Pancreas (tissue), 10 donors: ENCODE data around the gene CHRNE. TPM values are rescaled to one million over a fixed set of nuclear protein-coding genes. Genes with fewer than 3 reads are reported as not detected.

Experiments used
- ATAC-seq, 4 donors: fragments of 200-7000 bp; cut with Tn5 transposase; one replicate each; pipeline versions ENCODE4 v1.8.0 to v1.9.1; 2020; ENCODE audit warnings: mild to moderate bottlenecking in 4 of 4, moderate library complexity in 4 of 4
- DNase-seq, 6 donors: peaks; one replicate each; pipeline ENCODE4 v3.0.0-alpha.2; 2020
- FAIRE-seq: peaks from 2 replicates; lab custom pipeline; 2012; peaks lifted over from hg19 to GRCh38; lab: Jason Lieb, UNC
- H3K27ac ChIP-seq, 4 donors: fragments of 200-600 bp; sonication (generic); 1 replicate in 3 of 4; 2 replicates in 1 of 4; pipeline versions ENCODE4 v1.5.0 to v1.8.0; 2020
- H3K27me3 ChIP-seq, 4 donors: fragments of 200-600 bp; one replicate each; pipeline ENCODE4 v1.8.0; 2021
- H3K36me3 ChIP-seq, 3 donors: fragments of 200-600 bp; sonication (generic) in 1 of 3; one replicate each; pipeline versions ENCODE4 v1.5.0 to v1.8.0; 2020 to 2021
- H3K4me1 ChIP-seq, 3 donors: fragments of 200-600 bp; one replicate each; pipeline ENCODE4 v1.8.0; 2021
- H3K4me3 ChIP-seq, 4 donors: fragments of 200-600 bp; sonication (generic) in 2 of 4; one replicate each; pipeline versions ENCODE4 v1.5.0 to v1.8.0; 2020 to 2021
- H3K9me3 ChIP-seq, 4 donors: fragments of 200-600 bp; one replicate each; pipeline ENCODE4 v1.8.0; 2021
- WGBS, 2 donors: extraction: QIAGEN DNeasy Blood & Tissue Kit; methylation state at CpG; one replicate each; pipeline ENCODE4 v1.1.7; 2013; 5-methylcytosine and 5-hydroxymethylcytosine counted together
- intact Hi-C, 3 donors: fragments of 100-400 bp; cut with DNase I; formaldehyde crosslinking; loops; one replicate each; pipeline versions ENCODE4 v1.11.1 to v1.14.2; 2022
- polyA plus RNA-seq, 2 donors: library from polyadenylated mRNA; stranded (reverse); fragments of 200-250 nt; gene quantifications; one replicate each; pipeline ENCODE4 v1.2.3, GENCODE V29; 2013
- total RNA-seq, 6 donors: library from RNA; stranded (reverse); fragmentation: NEBNext Ultra II Directional in 4 of 6; extraction: Animal tissue kit (Norgen Biotek cat#: 25700) in 4 of 6; gene quantifications; one replicate each; pipeline versions ENCODE4 v1.2.1 to v1.2.4, GENCODE V29; 2021 to 2023
- TF ChIP-seq, protein P1 (sequence below), 4 donors: fragments of 200-600 bp; sonication (generic) in 3 of 4; IDR thresholded peaks; one replicate each; pipeline versions ENCODE4 v1.5.0 to v1.8.0; 2021; ENCODE audit warnings: antibody characterized with exemption in 4 of 4
- donor health status: healthy with polysubstance abuse.
- donor health status: DM: no; HTN: no; CAD: no; lungs with moderate emphysema.
- donor health status: DM: no; HTN: no; CAD: no.
- donor health status: control.
- donor health status: control.
- donor health status: Bipolar disorder and iron deficiency.
- donor health status: DM: yes; HTN: yes; CAD: no.
- donor health status: DM: no; HTN: no; CAD: no.
- donor health status: DM: no; HTN: no; CAD: no.
- donor health status: DM: yes; HTN: yes; CAD: no.

Gene CHRNE
- total and polyA plus RNA-seq, 8 donors, result 0.76 to 2.0 (median 1.3) TPM

- Histone ChIP-seq H3K4me1 (peaks cover 0 to 24% (median 6%) of the 10 kb centered on the region in 3 donors), H3K36me3 (peaks cover 0 to 7% (median 0%) of the 10 kb centered on the region in 3 donors), H3K27ac (peak overlapping the region; percentile 88 to 99 (median 98)), H3K9me3 (no peaks in the 10 kb centered on the region), H3K4me3 (peak overlapping the region; percentile 94 to 100 (median 97)), H3K27me3 (no peaks in the 10 kb centered on the region)
- intact Hi-C loops, result no loop called here
- WGBS, 2 donors, result 0 to 1% methylated on average over 28 to 74 of the region's 75 CpGs
- ATAC-seq (peak; percentile 17 to 43 (median 32)), FAIRE-seq (no peak), DNase-seq (peak; percentile 68 to 89 (median 82))
- TF ChIP-seq, protein P1, sequence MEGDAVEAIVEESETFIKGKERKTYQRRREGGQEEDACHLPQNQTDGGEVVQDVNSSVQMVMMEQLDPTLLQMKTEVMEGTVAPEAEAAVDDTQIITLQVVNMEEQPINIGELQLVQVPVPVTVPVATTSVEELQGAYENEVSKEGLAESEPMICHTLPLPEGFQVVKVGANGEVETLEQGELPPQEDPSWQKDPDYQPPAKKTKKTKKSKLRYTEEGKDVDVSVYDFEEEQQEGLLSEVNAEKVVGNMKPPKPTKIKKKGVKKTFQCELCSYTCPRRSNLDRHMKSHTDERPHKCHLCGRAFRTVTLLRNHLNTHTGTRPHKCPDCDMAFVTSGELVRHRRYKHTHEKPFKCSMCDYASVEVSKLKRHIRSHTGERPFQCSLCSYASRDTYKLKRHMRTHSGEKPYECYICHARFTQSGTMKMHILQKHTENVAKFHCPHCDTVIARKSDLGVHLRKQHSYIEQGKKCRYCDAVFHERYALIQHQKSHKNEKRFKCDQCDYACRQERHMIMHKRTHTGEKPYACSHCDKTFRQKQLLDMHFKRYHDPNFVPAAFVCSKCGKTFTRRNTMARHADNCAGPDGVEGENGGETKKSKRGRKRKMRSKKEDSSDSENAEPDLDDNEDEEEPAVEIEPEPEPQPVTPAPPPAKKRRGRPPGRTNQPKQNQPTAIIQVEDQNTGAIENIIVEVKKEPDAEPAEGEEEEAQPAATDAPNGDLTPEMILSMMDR (IDR thresholded peaks at IDR 0.05), result no peak
Measured at GRCh38 chr17:4949321-4950074, 46.6 kb upstream of the CHRNE start.

GRCh38 chr17:4948931-4949320 is 46.0 kb upstream of the CHRNE start:
- peak overlapping the region; percentile 94 to 100 (median 97) for H3K4me3 ChIP-seq
- FAIRE-seq (no peak), DNase-seq (peak; percentile 77 to 89 (median 80)), ATAC-seq (peak; percentile 68 to 81 (median 78))
- 0 to 1% methylated on average over 40 of the region's 40 CpGs for WGBS, 2 donors
- no peaks in the 10 kb centered on the region for H3K9me3 ChIP-seq
- intact Hi-C loops, result no loop called here
- peaks cover 0 to 24% (median 6%) of the 10 kb centered on the region in 3 donors for H3K4me1 ChIP-seq
- TF ChIP-seq, protein P1 (IDR thresholded peaks at IDR 0.05), result no peak
- peaks cover 0 to 12% (median 0%) of the 10 kb centered on the region in 3 donors for H3K36me3 ChIP-seq
- no peaks in the 10 kb centered on the region for H3K27me3 ChIP-seq
- peak overlapping the region; percentile 88 to 99 (median 98) for H3K27ac ChIP-seq

DNA sequence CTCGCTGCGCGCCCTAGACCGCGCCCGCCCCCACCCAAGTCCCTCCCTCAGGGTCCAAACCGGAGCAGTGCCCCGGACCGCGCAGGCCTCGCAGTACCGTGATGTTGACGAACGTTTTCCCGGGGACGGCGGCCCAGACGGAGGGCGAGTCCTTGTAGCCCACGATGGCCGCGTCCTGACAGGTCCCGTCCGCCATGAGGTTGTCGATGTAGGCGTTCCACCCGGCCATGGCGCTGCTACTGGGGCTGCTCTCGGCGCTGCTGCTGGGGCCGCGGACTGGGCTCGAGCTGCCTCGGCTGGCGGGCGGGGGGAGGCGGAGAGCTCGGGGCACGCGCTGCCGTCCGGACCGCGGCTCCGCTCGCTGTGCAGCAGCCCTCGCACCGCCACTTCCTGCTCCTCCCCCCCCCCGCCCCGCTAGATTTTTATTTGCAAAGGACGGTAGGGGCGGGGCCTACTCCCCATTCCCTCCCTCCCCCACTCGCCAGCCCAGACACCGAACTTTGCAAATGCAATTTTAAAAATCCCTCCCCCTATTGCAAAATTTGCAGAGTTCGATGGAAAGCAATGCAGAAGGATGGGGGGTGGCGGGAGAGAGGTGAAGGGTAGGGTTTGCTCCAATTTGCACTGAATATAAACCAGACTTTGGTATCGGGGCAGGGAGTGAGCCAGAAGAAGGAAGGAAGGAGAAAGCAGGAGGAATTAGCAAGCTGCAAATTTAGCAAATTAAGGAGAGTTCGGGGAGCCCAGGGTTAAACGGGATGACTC is 45.5 kb upstream of the CHRNE start, which contains the start of gene PFN1:
Gene PFN1 (minus strand): TSS at position 365 of the 765 bp plus-strand sequence. CDS start 136 bp downstream, at position 229.
- intact Hi-C loops, result no loop called here
- DNase-seq (peak; percentile 85 to 93 (median 90)), ATAC-seq (peak; percentile 68 to 84 (median 80)), FAIRE-seq (no peak)
- H3K4me1 ChIP-seq, result peaks cover 0 to 24% (median 6%) of the 10 kb centered on the region in 3 donors
- WGBS, 2 donors, result 0 to 1% methylated on average over 43 to 59 of the region's 59 CpGs
- peaks cover 0 to 14% (median 0%) of the 10 kb centered on the region in 3 donors for H3K36me3 ChIP-seq
- TF ChIP-seq, protein P1 (IDR thresholded peaks at IDR 0.05), result no peak
- no peaks in the 10 kb centered on the region for H3K27me3 ChIP-seq
- no peaks in the 10 kb centered on the region for H3K9me3 ChIP-seq
- peak within 1 kb of the TSS; percentile 88 to 99 (median 98) for H3K27ac ChIP-seq
- H3K4me3 ChIP-seq, result peak within 1 kb of the TSS; percentile 94 to 100 (median 97)

GRCh38 chr17:4947411-4948165 is 44.7 kb upstream of the CHRNE start:
- ATAC-seq (peak; percentile 40 to 59 (median 51)), DNase-seq (peak; percentile 53 to 86 (median 68)), FAIRE-seq (no peak)
- H3K9me3 ChIP-seq, result no peaks in the 10 kb centered on the region
- WGBS, 2 donors, result 0 to 1% methylated on average over 40 to 56 of the region's 56 CpGs
- H3K36me3 ChIP-seq, result peaks cover 0 to 22% (median 0%) of the 10 kb centered on the region in 3 donors
- H3K27ac ChIP-seq, result peak overlapping the region; percentile 81 to 99 (median 94)
- H3K27me3 ChIP-seq, result no peaks in the 10 kb centered on the region
- intact Hi-C loops, result no loop called here
- TF ChIP-seq, protein P1 (IDR thresholded peaks at IDR 0.05), result no peak
- H3K4me1 ChIP-seq, result peaks cover 0 to 24% (median 6%) of the 10 kb centered on the region in 3 donors
- H3K4me3 ChIP-seq, result peak overlapping the region; percentile 94 to 100 (median 97)
